Astrocyte (in vitro differentiated cells and primary cell): ENCODE results near the gene SLC13A1. TPM values are rescaled to one million over a fixed set of nuclear protein-coding genes. Genes with fewer than 3 reads are reported as not detected.
A peak's percentile ranks its signal among the peaks of the same experiment; 100 is the strongest.

ENCODE experiments used
- DNase-seq: peaks from one replicate; pipeline ENCODE4 v3.0.0-alpha.2; 2010; ENCODE audit warnings: low read depth
- FAIRE-seq: peaks from 2 replicates; lab custom pipeline; 2011; peaks lifted over from hg19 to GRCh38; lab: Jason Lieb, UNC
- H2AFZ ChIP-seq: 2 replicates; pipeline ENCODE4 v1.6.0; 2012; ENCODE audit warnings: low read depth, low read length, inconsistent platforms
- H3K27ac ChIP-seq: 2 replicates; pipeline ENCODE4 v1.5.1; 2011; ENCODE audit warnings: low read depth, low read length, inconsistent platforms
- H3K27me3 ChIP-seq: 2 replicates; pipeline ENCODE4 v1.6.0; 2011; ENCODE audit warnings: low read length, inconsistent platforms; ENCODE audit not compliant: insufficient read depth
- H3K36me3 ChIP-seq: 2 replicates; pipeline ENCODE4 v1.5.1; 2011; ENCODE audit warnings: low read length, inconsistent platforms; ENCODE audit not compliant: insufficient read depth
- H3K4me1 ChIP-seq: 2 replicates; pipeline ENCODE4 v1.5.1; 2011; ENCODE audit warnings: low read length, inconsistent platforms; ENCODE audit not compliant: insufficient read depth
- H3K4me2 ChIP-seq: 2 replicates; pipeline ENCODE4 v1.6.0; 2012; ENCODE audit warnings: low read length, inconsistent platforms
- H3K4me3 ChIP-seq: 2 replicates; pipeline ENCODE4 v1.5.1; 2011; ENCODE audit warnings: low read depth, mild to moderate bottlenecking, low read length, inconsistent platforms; ENCODE audit not compliant: insufficient read depth
- H3K79me2 ChIP-seq: 2 replicates; pipeline ENCODE4 v1.6.0; 2012; ENCODE audit warnings: mild to moderate bottlenecking, low read length, inconsistent platforms; ENCODE audit not compliant: insufficient read depth
- H3K9ac ChIP-seq: 2 replicates; pipeline ENCODE4 v1.6.0; 2012; ENCODE audit warnings: mild to moderate bottlenecking, low read length, inconsistent platforms
- H3K9me3 ChIP-seq: 2 replicates; pipeline ENCODE4 v1.5.1; 2012; ENCODE audit warnings: low read depth, mild to moderate bottlenecking, low read length, inconsistent platforms; ENCODE audit not compliant: insufficient read depth
- H4K20me1 ChIP-seq: 2 replicates; pipeline ENCODE4 v1.6.0; 2012; ENCODE audit warnings: low read length, inconsistent platforms; ENCODE audit not compliant: insufficient read depth
- H3K27ac Mint-ChIP-seq: one replicate; pipeline ENCODE4 v1.8.0; 2021; ENCODE audit warnings: mild to moderate bottlenecking, mixed read lengths; ENCODE audit not compliant: unreplicated experiment
- H3K27me3 Mint-ChIP-seq: one replicate; pipeline ENCODE4 v1.8.0; 2021; ENCODE audit warnings: low read depth, mixed read lengths; ENCODE audit not compliant: unreplicated experiment
- H3K36me3 Mint-ChIP-seq: one replicate; pipeline ENCODE4 v1.8.0; 2021; ENCODE audit warnings: low read depth, mixed read lengths; ENCODE audit not compliant: unreplicated experiment
- H3K4me1 Mint-ChIP-seq: one replicate; pipeline ENCODE4 v1.8.0; 2021; ENCODE audit warnings: low read depth, mixed read lengths; ENCODE audit not compliant: unreplicated experiment
- H3K4me3 Mint-ChIP-seq: one replicate; pipeline ENCODE4 v1.8.0; 2021; ENCODE audit warnings: mild to moderate bottlenecking, moderate library complexity, mixed read lengths; ENCODE audit not compliant: unreplicated experiment
- H3K9me3 Mint-ChIP-seq: one replicate; pipeline ENCODE4 v1.8.0; 2021; ENCODE audit warnings: mild to moderate bottlenecking, mixed read lengths; ENCODE audit not compliant: unreplicated experiment
- CTCF ChIP-seq: IDR thresholded peaks from 2 replicates; pipeline ENCODE4 v1.5.1; 2011; ENCODE audit warnings: low read depth, mild to moderate bottlenecking, inconsistent platforms, low read length, moderate library complexity; ENCODE audit not compliant: insufficient read depth
- EZH2 ChIP-seq: IDR thresholded peaks from 2 replicates; pipeline ENCODE4 v1.6.1; 2012; ENCODE audit warnings: mild to moderate bottlenecking, low read length, inconsistent platforms; ENCODE audit not compliant: insufficient read depth
- total RNA-seq: library from RNA; stranded (reverse); gene quantifications from 2 replicates; pipeline ENCODE4 v1.2.1, GENCODE V29; 2021

Gene SLC13A1
- total RNA-seq, 1 donor from 2014 or later: not detected

GRCh38 chr7:123209786-123210185, 10.0 kb upstream of the SLC13A1 start:
- Mint-ChIP-seq H3K4me3 (no peak overlapping the region), H3K36me3 (no peaks in the 10 kb centered on the region), H3K27ac (no peak overlapping the region), H3K4me1 (peaks cover 2% of the 10 kb centered on the region), H3K9me3 (peaks cover 6% of the 10 kb centered on the region), H3K27me3 (no peaks in the 10 kb centered on the region)
- DNase-seq (peak; percentile 3), FAIRE-seq (no peak)
- H2AFZ ChIP-seq: no peak overlapping the region
- no peaks in the 10 kb centered on the region for H3K27me3 ChIP-seq
- no peaks in the 10 kb centered on the region for H3K4me1 ChIP-seq
- no peaks in the 10 kb centered on the region for H3K79me2 ChIP-seq
- H3K4me2 ChIP-seq: no peak overlapping the region
- H3K36me3 ChIP-seq: no peaks in the 10 kb centered on the region
- no peak overlapping the region for H3K9ac ChIP-seq
- no peaks in the 10 kb centered on the region for H3K9me3 ChIP-seq
- TF ChIP-seq CTCF (no peak), EZH2 (no peak)
- no peak overlapping the region for H3K4me3 ChIP-seq
- no peak overlapping the region for H3K27ac ChIP-seq
- no peaks in the 10 kb centered on the region for H4K20me1 ChIP-seq

- Mint-ChIP-seq H3K27ac (no peak overlapping the region), H3K4me1 (peaks cover 8% of the 10 kb centered on the region), H3K27me3 (no peaks in the 10 kb centered on the region), H3K9me3 (no peaks in the 10 kb centered on the region), H3K36me3 (no peaks in the 10 kb centered on the region), H3K4me3 (no peak overlapping the region)
- DNase-seq (no peak), FAIRE-seq (no peak)
- Histone ChIP-seq H3K9ac (no peak overlapping the region), H3K9me3 (no peaks in the 10 kb centered on the region), H3K4me3 (no peak overlapping the region), H3K27ac (no peak overlapping the region), H3K4me2 (no peak overlapping the region), H2AFZ (no peak overlapping the region), H3K27me3 (no peaks in the 10 kb centered on the region), H3K4me1 (no peaks in the 10 kb centered on the region), H3K36me3 (no peaks in the 10 kb centered on the region), H4K20me1 (no peaks in the 10 kb centered on the region), H3K79me2 (no peaks in the 10 kb centered on the region)
- TF ChIP-seq CTCF (no peak), EZH2 (no peak)
Measured at GRCh38 chr7:123208793-123209192, 9.0 kb upstream of the SLC13A1 start.

- Histone ChIP-seq H3K36me3 (no peaks in the 10 kb centered on the region), H4K20me1 (no peaks in the 10 kb centered on the region), H3K4me3 (no peak overlapping the region), H3K9ac (no peak overlapping the region), H2AFZ (no peak overlapping the region), H3K4me2 (no peak overlapping the region), H3K27me3 (no peaks in the 10 kb centered on the region), H3K79me2 (no peaks in the 10 kb centered on the region), H3K9me3 (no peaks in the 10 kb centered on the region), H3K4me1 (no peaks in the 10 kb centered on the region), H3K27ac (no peak overlapping the region)
- H3K4me3 Mint-ChIP-seq: no peak overlapping the region
- no peaks in the 10 kb centered on the region for H3K36me3 Mint-ChIP-seq
- DNase-seq: no peak
- no peak for TF ChIP-seq EZH2
- TF ChIP-seq CTCF: no peak
- H3K27ac Mint-ChIP-seq: no peak overlapping the region
- no peaks in the 10 kb centered on the region for H3K27me3 Mint-ChIP-seq
- no peak for FAIRE-seq
- H3K9me3 Mint-ChIP-seq: no peaks in the 10 kb centered on the region
- peaks cover 8% of the 10 kb centered on the region for H3K4me1 Mint-ChIP-seq
Measured at GRCh38 chr7:123204206-123204835, 4.6 kb upstream of the SLC13A1 start.
